Mesodermal cell (in vitro differentiated cells): ENCODE data around the gene TFDP2. TPM values are rescaled to one million over a fixed set of nuclear protein-coding genes. Genes with fewer than 3 reads are reported as not detected.

Experiments used
- H3K27ac ChIP-seq: 2 replicates; pipeline ENCODE4 v1.7.0; 2013; ENCODE audit warnings: mild to moderate bottlenecking, low read depth, low read length, moderate library complexity; ENCODE audit not compliant: severe bottlenecking
- H3K36me3 ChIP-seq: 2 replicates; pipeline ENCODE4 v1.7.1; 2013; ENCODE audit warnings: mild to moderate bottlenecking, low read length, moderate library complexity; ENCODE audit not compliant: control insufficient read depth, insufficient read depth
- H3K4me1 ChIP-seq: one replicate; pipeline ENCODE4 v1.7.1; 2013; ENCODE audit warnings: mild to moderate bottlenecking, low read length; ENCODE audit not compliant: insufficient read depth, control insufficient read depth, poor library complexity, severe bottlenecking
- H3K4me3 ChIP-seq: 2 replicates; pipeline ENCODE4 v1.7.0; 2013; ENCODE audit warnings: low read length, control low read depth, mild to moderate bottlenecking; ENCODE audit not compliant: insufficient read depth, poor library complexity, severe bottlenecking; ENCODE audit errors: extremely low read depth
- H3K9me3 ChIP-seq: 2 replicates; pipeline ENCODE4 v1.7.1; 2013; ENCODE audit warnings: mild to moderate bottlenecking, low read length, moderate library complexity; ENCODE audit not compliant: control insufficient read depth
- WGBS, 2 experiments: methylation state at CpG; one replicate each; pipeline ENCODE4 v1.1.5; 2013; ENCODE audit warnings: missing lambda C conversion rate in 2 of 2; ENCODE audit not compliant: insufficient coverage in 2 of 2; 5-methylcytosine and 5-hydroxymethylcytosine counted together
- polyA plus RNA-seq, 2 experiments: library from polyadenylated mRNA; stranded (reverse); fragments of 50-300 nt; gene quantifications; one replicate each; pipeline ENCODE4 v1.2.3, GENCODE V29; 2013

Gene TFDP2, protein sequence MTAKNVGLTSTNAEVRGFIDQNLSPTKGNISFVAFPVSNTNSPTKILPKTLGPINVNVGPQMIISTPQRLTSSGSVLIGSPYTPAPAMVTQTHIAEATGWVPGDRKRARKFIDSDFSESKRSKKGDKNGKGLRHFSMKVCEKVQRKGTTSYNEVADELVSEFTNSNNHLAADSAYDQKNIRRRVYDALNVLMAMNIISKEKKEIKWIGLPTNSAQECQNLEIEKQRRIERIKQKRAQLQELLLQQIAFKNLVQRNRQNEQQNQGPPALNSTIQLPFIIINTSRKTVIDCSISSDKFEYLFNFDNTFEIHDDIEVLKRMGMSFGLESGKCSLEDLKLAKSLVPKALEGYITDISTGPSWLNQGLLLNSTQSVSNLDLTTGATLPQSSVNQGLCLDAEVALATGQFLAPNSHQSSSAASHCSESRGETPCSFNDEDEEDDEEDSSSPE
- polyA plus RNA-seq (2013, experiment 1 of 2): 61.6 TPM
- polyA plus RNA-seq (2013, experiment 2 of 2): 73.9 TPM

- WGBS, 2 experiments: 0 to 1% methylated on average over 63 to 71 of the region's 83 CpGs
Measured at GRCh38 chr3:142148792-142149672, at the start of gene TFDP2. TSS of gene TFDP2 (minus strand) at chr3:142149544. CDS start at chr3:142101749, 47,795 bp downstream.

DNA sequence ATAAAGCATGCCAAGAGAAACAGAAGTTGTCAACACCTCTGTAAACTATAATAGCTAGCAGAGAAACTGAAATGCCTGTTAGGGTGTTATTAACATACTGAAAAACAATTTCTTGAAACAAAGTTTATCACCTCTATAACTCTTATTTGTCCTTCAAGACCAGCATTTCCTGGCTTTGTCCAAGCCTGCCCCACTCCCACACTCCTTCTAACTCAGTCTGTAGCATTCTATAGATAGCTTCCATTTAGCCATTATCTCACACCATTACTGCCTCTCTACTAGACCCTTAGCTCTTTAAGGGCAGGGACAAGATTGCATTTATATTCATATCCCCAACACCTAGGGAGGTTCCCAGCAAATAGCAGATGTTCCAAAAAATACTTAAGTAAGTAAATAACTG is 39.5 kb upstream of the TFDP2 start:
- no peaks in the 10 kb centered on the region for H3K9me3 ChIP-seq
- H3K27ac ChIP-seq: no peak overlapping the region
- peaks cover 13% of the 10 kb centered on the region for H3K36me3 ChIP-seq
- no peak overlapping the region for H3K4me3 ChIP-seq
- no peaks in the 10 kb centered on the region for H3K4me1 ChIP-seq

More at GRCh38 chr3:142148792-142149672, at the start of gene TFDP2:
- Histone ChIP-seq H3K4me1 (no peaks in the 10 kb centered on the region), H3K9me3 (no peaks in the 10 kb centered on the region), H3K36me3 (no peaks in the 10 kb centered on the region), H3K4me3 (peak within 1 kb of the TSS; percentile 69), H3K27ac (peak within 1 kb of the TSS; percentile 78)

DNA sequence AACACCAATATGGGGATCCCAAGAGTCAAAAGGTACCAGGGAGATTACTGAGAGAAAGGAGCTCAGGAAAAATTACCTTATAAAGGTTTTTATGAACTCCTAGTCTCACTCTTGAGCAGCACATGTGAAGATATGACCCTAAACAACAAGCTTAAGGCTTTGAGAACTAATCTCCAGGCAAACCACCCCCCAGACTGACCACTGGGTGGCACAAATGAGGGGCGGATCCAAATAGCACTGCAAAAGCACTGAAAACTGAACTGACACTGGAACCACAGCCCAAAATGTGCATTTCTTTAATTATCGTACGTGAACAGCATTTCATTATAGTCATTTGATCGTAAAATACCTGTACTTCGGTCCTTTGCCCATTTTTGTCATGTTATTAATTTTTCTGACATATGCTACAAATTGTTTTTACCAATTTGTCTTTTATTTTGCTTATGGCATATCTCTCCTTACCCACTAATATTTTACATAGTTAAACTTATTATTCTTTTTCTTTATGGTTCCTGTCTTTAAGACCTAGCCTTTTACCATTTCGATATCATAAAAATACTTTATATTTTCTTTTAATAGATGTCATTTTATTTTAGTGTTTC is 31.5 kb upstream of the TFDP2 start:
- Histone ChIP-seq H3K9me3 (no peaks in the 10 kb centered on the region), H3K4me1 (no peaks in the 10 kb centered on the region), H3K36me3 (peaks cover 18% of the 10 kb centered on the region), H3K4me3 (no peak overlapping the region), H3K27ac (no peak overlapping the region)
- WGBS, 2 experiments: 80 to 82% methylated on average over 3 to 5 of the region's 6 CpGs

GRCh38 chr3:142175478-142175877 is 26.1 kb upstream of the TFDP2 start:
- no CpG with 5 or more reads among the region's 1 CpG for WGBS, 2 experiments

DNA sequence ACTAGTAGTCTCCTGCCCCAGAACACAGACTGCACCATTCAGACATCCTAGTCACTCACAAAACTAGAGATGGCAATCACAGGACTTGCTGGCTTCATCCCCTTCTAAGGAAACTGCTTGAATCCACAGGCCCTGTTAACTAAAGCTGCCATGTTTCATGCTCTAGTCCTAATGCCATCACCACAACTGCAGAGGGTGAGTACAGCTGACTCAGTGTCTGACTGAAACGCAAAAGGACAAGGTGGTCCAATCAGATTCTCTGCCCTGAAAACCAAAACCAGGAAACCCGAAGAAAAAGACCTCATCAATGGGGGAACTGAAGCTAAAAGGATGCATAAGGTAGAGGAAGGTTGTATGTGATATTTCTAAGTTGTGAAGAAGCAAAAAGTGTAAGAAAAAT is 25.2 kb upstream of the TFDP2 start:
- H3K9me3 ChIP-seq: no peaks in the 10 kb centered on the region
- H3K4me3 ChIP-seq: no peak overlapping the region
- WGBS, 2 experiments: 75 to 92% methylated on average over 2 of the region's 2 CpGs
- peaks cover 18% of the 10 kb centered on the region for H3K36me3 ChIP-seq
- no peak overlapping the region for H3K27ac ChIP-seq
- H3K4me1 ChIP-seq: no peaks in the 10 kb centered on the region

More at GRCh38 chr3:142175478-142175877, 26.1 kb upstream of the TFDP2 start:
- Histone ChIP-seq H3K27ac (no peak overlapping the region), H3K4me1 (no peaks in the 10 kb centered on the region), H3K36me3 (peaks cover 11% of the 10 kb centered on the region), H3K4me3 (no peak overlapping the region), H3K9me3 (no peaks in the 10 kb centered on the region)

DNA sequence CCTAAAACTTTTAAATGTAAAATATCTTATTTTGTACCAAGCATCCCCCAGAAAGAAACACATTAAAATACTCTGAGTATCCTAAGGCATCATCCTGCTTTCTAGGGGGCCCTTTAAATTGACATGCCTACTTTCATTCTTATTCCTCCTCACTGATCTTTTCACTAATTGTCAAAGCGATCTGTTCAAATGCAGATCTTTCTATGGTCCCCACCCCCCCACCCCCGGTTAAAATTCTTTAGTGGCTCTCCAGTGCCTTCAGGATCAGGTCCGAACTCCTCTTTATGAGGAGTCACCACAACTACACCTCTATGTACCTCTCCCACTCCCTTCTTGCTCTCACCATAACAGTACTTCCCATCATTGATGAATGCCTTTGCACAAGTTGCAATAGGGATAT is 19.2 kb upstream of the TFDP2 start:
- 20 to 34% methylated on average over 1 to 2 of the region's 3 CpGs for WGBS, 2 experiments
- H3K36me3 ChIP-seq: peaks cover 22% of the 10 kb centered on the region
- no peak overlapping the region for H3K27ac ChIP-seq
- H3K4me3 ChIP-seq: no peak overlapping the region
- no peaks in the 10 kb centered on the region for H3K9me3 ChIP-seq
- H3K4me1 ChIP-seq: no peaks in the 10 kb centered on the region

- Histone ChIP-seq H3K36me3 (peaks cover 15% of the 10 kb centered on the region), H3K9me3 (no peaks in the 10 kb centered on the region), H3K4me1 (no peaks in the 10 kb centered on the region), H3K27ac (no peak overlapping the region), H3K4me3 (no peak overlapping the region)
- no CpG with 5 or more reads among the region's 3 CpGs for WGBS, 2 experiments
Measured at GRCh38 chr3:142165194-142165593, 15.8 kb upstream of the TFDP2 start.

DNA sequence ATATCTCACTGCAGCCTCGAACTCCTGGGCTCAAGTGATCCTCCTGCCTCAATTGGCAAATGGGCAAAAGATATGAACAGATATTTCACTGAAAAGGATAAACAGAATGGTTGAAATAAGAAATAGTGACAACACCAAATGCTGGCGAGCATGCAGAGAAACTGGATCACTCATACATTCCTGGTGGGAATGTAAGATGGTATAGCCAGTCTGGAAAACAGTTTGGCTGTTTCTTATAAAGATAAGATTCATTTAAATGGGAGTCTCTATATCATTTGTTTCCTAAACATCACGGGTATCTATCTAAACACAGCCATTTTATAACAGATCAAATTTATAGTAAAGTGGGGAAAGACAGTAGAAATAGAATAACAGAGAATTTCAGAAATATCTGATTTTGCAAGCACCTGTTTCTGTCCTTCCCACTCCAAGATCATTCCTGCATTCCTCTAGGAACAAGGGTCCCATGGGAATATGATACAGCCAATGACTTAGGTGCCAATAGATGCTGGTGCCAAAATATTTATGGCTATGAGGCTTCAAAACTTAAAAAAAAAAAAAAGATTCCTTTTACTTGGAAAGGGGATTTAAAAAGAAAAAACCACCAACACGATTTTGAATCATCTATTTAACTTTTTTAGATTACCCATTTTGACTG is 9.9 kb upstream of the TFDP2 start:
- Histone ChIP-seq H3K9me3 (no peaks in the 10 kb centered on the region), H3K4me1 (no peaks in the 10 kb centered on the region), H3K4me3 (no peak overlapping the region), H3K36me3 (no peaks in the 10 kb centered on the region), H3K27ac (no peak overlapping the region)
- WGBS, 2 experiments: 80 to 100% methylated on average over 1 to 2 of the region's 4 CpGs

DNA sequence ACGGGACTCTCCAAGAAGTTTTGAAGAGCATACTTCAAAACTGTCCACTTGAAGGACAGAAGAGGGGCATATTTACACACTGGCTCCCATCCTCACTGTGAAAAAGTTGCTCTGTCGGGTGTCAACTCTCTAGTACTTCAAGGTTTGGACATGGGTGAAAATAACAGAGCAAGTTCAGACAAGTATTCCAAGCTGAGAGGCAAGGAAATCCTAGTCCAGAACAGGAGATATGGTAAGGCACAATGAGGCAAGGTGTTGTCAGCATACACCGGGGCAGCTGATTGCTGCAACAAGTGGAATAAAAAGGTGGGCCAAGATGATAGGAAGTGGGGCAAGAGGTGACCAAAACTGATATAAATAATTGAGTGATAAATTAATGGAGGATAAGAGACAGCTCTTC is 4.8 kb upstream of the TFDP2 start:
- no peak overlapping the region for H3K4me3 ChIP-seq
- H3K4me1 ChIP-seq: no peaks in the 10 kb centered on the region
- H3K27ac ChIP-seq: no peak overlapping the region
- H3K9me3 ChIP-seq: no peaks in the 10 kb centered on the region
- no peaks in the 10 kb centered on the region for H3K36me3 ChIP-seq
- WGBS, 2 experiments: 76 to 85% methylated on average over 3 of the region's 3 CpGs

GRCh38 chr3:142152384-142152783 is 3.0 kb upstream of the TFDP2 start:
- H3K9me3 ChIP-seq: no peaks in the 10 kb centered on the region
- no peaks in the 10 kb centered on the region for H3K36me3 ChIP-seq

More at GRCh38 chr3:142152384-142152783, 3.0 kb upstream of the TFDP2 start:
- Histone ChIP-seq H3K4me3 (no peak overlapping the region), H3K4me1 (no peaks in the 10 kb centered on the region), H3K27ac (no peak overlapping the region)
- 0 to 7% methylated on average over 2 of the region's 3 CpGs for WGBS, 2 experiments
